OCI-LY1 (cell line): ENCODE data around the gene DIDO1.

Experiments
- H2AFZ ChIP-seq: fragments of 200-600 bp; sonication (generic), shearing (Covaris generic); 2 replicates; pipeline ENCODE4 v1.6.0; 2014; ENCODE audit warnings: antibody characterized with exemption, mild to moderate bottlenecking, low read length
- H3F3A ChIP-seq: fragments of 200-600 bp; sonication (generic), shearing (Covaris generic); 2 replicates; pipeline ENCODE4 v1.6.0; 2014; ENCODE audit warnings: mild to moderate bottlenecking, antibody characterized with exemption, low read length, moderate library complexity; ENCODE audit not compliant: insufficient read depth
- H3K27ac ChIP-seq: fragments of 200-600 bp; sonication (generic); 2 replicates; pipeline ENCODE4 v1.5.1; 2014; ENCODE audit warnings: low read length, mixed run types, mild to moderate bottlenecking, low read depth; ENCODE audit not compliant: poor library complexity, severe bottlenecking
- H3K27me3 ChIP-seq: fragments of 200-600 bp; sonication (generic); 2 replicates; pipeline ENCODE4 v1.6.0; 2014; ENCODE audit warnings: antibody characterized with exemption, mild to moderate bottlenecking, low read length, moderate library complexity; ENCODE audit not compliant: insufficient read depth
- H3K36me3 ChIP-seq: fragments of 200-600 bp; sonication (generic); 2 replicates; pipeline ENCODE4 v1.6.1; 2014; ENCODE audit warnings: mild to moderate bottlenecking, antibody characterized with exemption, low read length, moderate library complexity, mixed read lengths; ENCODE audit not compliant: insufficient read depth
- H3K4me1 ChIP-seq: fragments of 200-600 bp; sonication (generic); 2 replicates; pipeline ENCODE4 v1.5.1; 2014; ENCODE audit warnings: mild to moderate bottlenecking, low read length, moderate library complexity; ENCODE audit not compliant: insufficient read depth, severe bottlenecking
- H3K4me2 ChIP-seq: fragments of 200-600 bp; sonication (generic), shearing (Covaris generic); 2 replicates; pipeline ENCODE4 v1.6.1; 2014; ENCODE audit warnings: low read length
- H3K4me3 ChIP-seq: fragments of 200-600 bp; sonication (generic); 2 replicates; pipeline ENCODE4 v1.5.1; 2014; ENCODE audit warnings: low read length, low read depth, mild to moderate bottlenecking, mixed read lengths; ENCODE audit not compliant: poor library complexity, severe bottlenecking
- H3K79me2 ChIP-seq: fragments of 200-600 bp; shearing (Covaris generic); 2 replicates; pipeline ENCODE4 v1.6.1; 2016; ENCODE audit warnings: mixed run types, low read length, mixed read lengths; ENCODE audit not compliant: insufficient read depth
- H3K9ac ChIP-seq: fragments of 200-600 bp; sonication (generic), shearing (Covaris generic); 2 replicates; pipeline ENCODE4 v1.6.1; 2014; ENCODE audit warnings: mild to moderate bottlenecking, low read length, mixed read lengths
- H3K9me2 ChIP-seq: fragments of 200-600 bp; sonication (generic), shearing (Covaris generic); 2 replicates; pipeline ENCODE4 v1.6.1; 2014; ENCODE audit warnings: low read depth, mild to moderate bottlenecking, low read length, mixed read lengths
- H3K9me3 ChIP-seq: fragments of 200-600 bp; shearing (Covaris generic); 2 replicates; pipeline ENCODE4 v1.6.1; 2014; ENCODE audit warnings: low read length, mixed read lengths
- H4K20me1 ChIP-seq: fragments of 200-600 bp; sonication (generic), shearing (Covaris generic); 2 replicates; pipeline ENCODE4 v1.6.0; 2016; ENCODE audit warnings: mild to moderate bottlenecking, low read length; ENCODE audit not compliant: insufficient read depth
- EZH2 ChIP-seq: fragments of 200-600 bp; sonication (generic), shearing (Covaris generic); IDR thresholded peaks from 2 replicates; pipeline ENCODE4 v1.8.0; 2017; ENCODE audit warnings: borderline replicate concordance, mixed run types, mild to moderate bottlenecking, antibody characterized with exemption, low read length, moderate library complexity, mixed read lengths
- TF ChIP-seq, protein P1 (sequence below): fragments of 200-600 bp; sonication (generic), shearing (Covaris generic); IDR thresholded peaks from 2 replicates; pipeline ENCODE4 v1.5.1; 2017; ENCODE audit warnings: mild to moderate bottlenecking, antibody characterized with exemption, low read length, moderate library complexity, mixed read lengths

DIDO1 gene

DNA sequence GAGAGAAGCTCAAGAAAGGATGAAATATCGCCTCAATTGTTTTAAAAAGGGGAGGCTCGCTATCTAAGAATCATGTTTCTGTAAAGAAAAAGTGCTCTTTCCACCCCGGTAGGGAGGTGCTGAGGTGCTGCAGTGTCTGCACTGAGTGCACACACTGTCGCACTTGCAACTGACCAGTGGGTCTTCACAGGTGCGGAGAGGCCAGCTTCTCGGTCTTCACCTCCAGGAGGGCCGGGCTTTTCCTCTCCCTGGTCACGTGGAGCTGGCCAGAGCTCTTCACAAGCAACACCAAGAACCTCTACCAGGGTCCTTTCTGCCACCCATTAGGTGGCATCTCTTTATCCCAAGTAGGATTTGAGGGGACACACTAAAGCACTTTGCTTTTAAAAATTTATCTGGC is 36.9 kb downstream of the DIDO1 start:
- H3K79me2 ChIP-seq: no peaks in the 10 kb centered on the region
- no peak for TF ChIP-seq EZH2
- TF ChIP-seq, protein P1, sequence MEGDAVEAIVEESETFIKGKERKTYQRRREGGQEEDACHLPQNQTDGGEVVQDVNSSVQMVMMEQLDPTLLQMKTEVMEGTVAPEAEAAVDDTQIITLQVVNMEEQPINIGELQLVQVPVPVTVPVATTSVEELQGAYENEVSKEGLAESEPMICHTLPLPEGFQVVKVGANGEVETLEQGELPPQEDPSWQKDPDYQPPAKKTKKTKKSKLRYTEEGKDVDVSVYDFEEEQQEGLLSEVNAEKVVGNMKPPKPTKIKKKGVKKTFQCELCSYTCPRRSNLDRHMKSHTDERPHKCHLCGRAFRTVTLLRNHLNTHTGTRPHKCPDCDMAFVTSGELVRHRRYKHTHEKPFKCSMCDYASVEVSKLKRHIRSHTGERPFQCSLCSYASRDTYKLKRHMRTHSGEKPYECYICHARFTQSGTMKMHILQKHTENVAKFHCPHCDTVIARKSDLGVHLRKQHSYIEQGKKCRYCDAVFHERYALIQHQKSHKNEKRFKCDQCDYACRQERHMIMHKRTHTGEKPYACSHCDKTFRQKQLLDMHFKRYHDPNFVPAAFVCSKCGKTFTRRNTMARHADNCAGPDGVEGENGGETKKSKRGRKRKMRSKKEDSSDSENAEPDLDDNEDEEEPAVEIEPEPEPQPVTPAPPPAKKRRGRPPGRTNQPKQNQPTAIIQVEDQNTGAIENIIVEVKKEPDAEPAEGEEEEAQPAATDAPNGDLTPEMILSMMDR: no peak
- H3K4me1 ChIP-seq: no peaks in the 10 kb centered on the region
- H3K9me2 ChIP-seq: no peaks in the 10 kb centered on the region
- H3K4me2 ChIP-seq: no peak overlapping the region
- no peak overlapping the region for H3K27ac ChIP-seq
- no peak overlapping the region for H3K4me3 ChIP-seq
- no peaks in the 10 kb centered on the region for H3K9me3 ChIP-seq
- no peaks in the 10 kb centered on the region for H3K27me3 ChIP-seq
- no peaks in the 10 kb centered on the region for H3F3A ChIP-seq
- H3K9ac ChIP-seq: no peak overlapping the region
- H2AFZ ChIP-seq: no peak overlapping the region
- peaks cover 91% of the 10 kb centered on the region for H3K36me3 ChIP-seq
- H4K20me1 ChIP-seq: no peaks in the 10 kb centered on the region

DNA sequence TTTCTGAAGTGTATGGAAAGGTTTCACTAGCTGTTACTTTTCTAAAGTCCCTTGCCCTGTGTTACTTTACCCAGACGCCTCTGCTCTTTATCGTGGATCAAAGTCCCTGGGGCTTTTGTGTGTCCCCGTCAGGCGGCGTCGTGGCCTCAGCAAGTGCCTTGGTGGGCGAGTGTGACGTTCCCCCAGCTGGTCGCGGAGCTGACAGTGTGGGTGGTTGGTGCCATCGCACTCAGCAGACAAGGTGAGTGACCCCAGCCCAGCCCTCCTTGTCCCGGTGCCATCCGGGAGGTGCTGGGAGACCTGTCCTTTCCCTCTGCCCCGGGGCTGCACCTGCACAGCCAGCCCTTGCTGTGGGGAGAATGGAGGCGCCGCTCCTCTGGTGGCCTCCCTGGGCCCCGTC is 37.4 kb downstream of the DIDO1 start:
- Histone ChIP-seq H3K27me3 (no peaks in the 10 kb centered on the region), H3K4me1 (no peaks in the 10 kb centered on the region), H3K9me3 (no peaks in the 10 kb centered on the region), H3K36me3 (peaks cover 86% of the 10 kb centered on the region), H3K4me2 (no peak overlapping the region), H4K20me1 (no peaks in the 10 kb centered on the region), H2AFZ (no peak overlapping the region), H3K9ac (no peak overlapping the region), H3F3A (no peaks in the 10 kb centered on the region), H3K79me2 (no peaks in the 10 kb centered on the region), H3K27ac (no peak overlapping the region), H3K9me2 (no peaks in the 10 kb centered on the region), H3K4me3 (no peak overlapping the region)
- no peak for TF ChIP-seq EZH2
- TF ChIP-seq, protein P1: no peak

DNA sequence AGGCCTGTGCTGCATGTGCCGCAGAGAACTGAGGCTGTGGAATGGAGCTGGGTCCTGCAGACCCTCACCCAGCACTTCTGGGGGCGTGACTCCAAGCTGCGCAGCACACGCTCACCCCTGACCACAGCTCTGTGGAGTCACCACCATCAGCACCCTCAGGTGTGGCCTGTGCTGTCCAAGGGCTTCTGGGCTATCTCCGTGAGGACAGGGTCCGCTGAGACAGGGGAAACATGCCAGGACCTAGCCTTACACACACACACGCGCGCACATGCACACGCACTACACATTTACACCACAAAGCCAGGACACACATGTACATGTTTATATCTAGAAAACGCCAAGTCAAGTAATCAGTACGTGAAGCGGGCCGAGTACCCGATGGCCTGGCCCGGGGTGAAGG is 37.9 kb downstream of the DIDO1 start:
- Histone ChIP-seq H3K36me3 (peaks cover 81% of the 10 kb centered on the region), H3K9me3 (no peaks in the 10 kb centered on the region), H3K4me3 (no peak overlapping the region), H3K27me3 (no peaks in the 10 kb centered on the region), H3K9me2 (no peaks in the 10 kb centered on the region), H4K20me1 (no peaks in the 10 kb centered on the region), H3K9ac (no peak overlapping the region), H3K4me1 (no peaks in the 10 kb centered on the region), H2AFZ (no peak overlapping the region), H3K79me2 (no peaks in the 10 kb centered on the region), H3K4me2 (no peak overlapping the region), H3F3A (no peaks in the 10 kb centered on the region), H3K27ac (no peak overlapping the region)
- TF ChIP-seq, protein P1: no peak
- no peak for TF ChIP-seq EZH2
